K562 (cell line): ENCODE results near the gene RPS27. TPM values are rescaled to one million over a fixed set of nuclear protein-coding genes. Genes with fewer than 3 reads are reported as not detected.

Experiments used
- BACH1 ChIP-seq: fragments of 200-800 bp; sonication (Bioruptor generic); IDR thresholded peaks from 2 replicates; pipeline ENCODE4 v1.6.1; 2016; ENCODE audit warnings: missing genetic modification characterization, missing compliant biosample characterization
- BRF1 ChIP-seq: IDR thresholded peaks from 3 replicates; pipeline ENCODE4 v1.6.1; 2011; ENCODE audit warnings: borderline replicate concordance, mild to moderate bottlenecking; ENCODE audit not compliant: insufficient read length; ENCODE audit errors: extremely low read depth
- C11orf30 ChIP-seq: fragments of 450-650 bp; IDR thresholded peaks from 2 replicates; pipeline ENCODE4 v1.6.1; 2016; ENCODE audit warnings: low read depth, mild to moderate bottlenecking
- CBX2 ChIP-seq: fragments of 200-600 bp; sonication (generic); IDR thresholded peaks from one replicate; pipeline ENCODE4 v1.6.1; 2012; ENCODE audit warnings: mild to moderate bottlenecking, low read length, inconsistent platforms; ENCODE audit not compliant: insufficient read depth, poor library complexity, severe bottlenecking
- CHD1 ChIP-seq: fragments of 200-600 bp; sonication (generic); IDR thresholded peaks from one replicate; pipeline ENCODE4 v1.6.1; 2012; ENCODE audit warnings: mild to moderate bottlenecking, moderate library complexity, low read length, inconsistent platforms
- DDX20 ChIP-seq: fragments of 450-650 bp; IDR thresholded peaks from 2 replicates; pipeline ENCODE4 v1.6.1; 2016; ENCODE audit warnings: missing genetic modification characterization, low read depth, mild to moderate bottlenecking, missing compliant biosample characterization, moderate library complexity
- ESRRB ChIP-seq: fragments of 250-450 bp; sonication (Bioruptor Pico); IDR thresholded peaks from 2 replicates; pipeline ENCODE4 v1.5.0; 2020; ENCODE audit warnings: mild to moderate bottlenecking, moderate library complexity, borderline replicate concordance
- ETV6 ChIP-seq, 3 experiments: fragments of 150-350 bp in 1 of 3; sonication (generic) in 1 of 3; formaldehyde crosslinking in 1 of 3; IDR thresholded peaks; 2 replicates each; pipeline versions ENCODE4 v1.6.1 to v1.8.0; 2014 to 2022; ENCODE audit warnings: borderline replicate concordance in 2 of 3, low read depth in 2 of 3, antibody characterized with exemption in 1 of 3, low read length in 1 of 3, mild to moderate bottlenecking in 1 of 3, missing genetic modification reagents in 1 of 3
- EWSR1 ChIP-seq: fragments of 450-650 bp; IDR thresholded peaks from 2 replicates; pipeline ENCODE4 v1.6.1; 2018; ENCODE audit warnings: borderline replicate concordance, mild to moderate bottlenecking, low read depth, moderate library complexity; ENCODE audit not compliant: partially characterized antibody
- FIP1L1 ChIP-seq: fragments of 200-400 bp; formaldehyde crosslinking; IDR thresholded peaks from 2 replicates; pipeline ENCODE4 v1.6.1; 2018; ENCODE audit warnings: mild to moderate bottlenecking, low read depth, low read length; ENCODE audit not compliant: poor library complexity, severe bottlenecking
- GTF2E2 ChIP-seq: fragments of 200-800 bp; sonication (Bioruptor generic); IDR thresholded peaks from 2 replicates; pipeline ENCODE4 v1.6.1; 2016; ENCODE audit warnings: missing genetic modification characterization, missing compliant biosample characterization
- HIVEP1 ChIP-seq: fragments of 250-450 bp; sonication (Bioruptor Pico); IDR thresholded peaks from 2 replicates; pipeline ENCODE4 v1.4.0; 2020; ENCODE audit warnings: mild to moderate bottlenecking
- KHSRP ChIP-seq: fragments of 450-650 bp; IDR thresholded peaks from 2 replicates; pipeline ENCODE4 v1.6.1; 2017
- MAFK ChIP-seq: IDR thresholded peaks from 2 replicates; pipeline ENCODE4 v1.6.1; 2011; ENCODE audit warnings: low read length, improper control_type of control experiment
- MTA1 ChIP-seq: fragments of 450-650 bp; IDR thresholded peaks from 2 replicates; pipeline ENCODE4 v1.6.1; 2017; ENCODE audit warnings: borderline replicate concordance
- NCOA6 ChIP-seq: fragments of 450-650 bp; IDR thresholded peaks from 2 replicates; pipeline ENCODE4 v1.6.1; 2017; ENCODE audit warnings: mild to moderate bottlenecking
- PCBP1 ChIP-seq: fragments of 200-400 bp; formaldehyde crosslinking; IDR thresholded peaks from 2 replicates; pipeline ENCODE4 v1.6.1; 2018; ENCODE audit warnings: mild to moderate bottlenecking, low read depth, low read length; ENCODE audit not compliant: poor library complexity, severe bottlenecking
- RBM22 ChIP-seq: fragments of 200-400 bp; formaldehyde crosslinking; IDR thresholded peaks from 2 replicates; pipeline ENCODE4 v1.6.1; 2018; ENCODE audit warnings: low read length, low read depth; ENCODE audit not compliant: poor library complexity, severe bottlenecking
- SIX5 ChIP-seq, 2 experiments: IDR thresholded peaks; 2 replicates each; pipeline ENCODE4 v1.6.1; 2011; ENCODE audit warnings: low read length in 2 of 2, borderline replicate concordance in 1 of 2, low read depth in 1 of 2, mild to moderate bottlenecking in 1 of 2, moderate library complexity in 1 of 2; ENCODE audit not compliant: insufficient read depth in 1 of 2
- SMARCE1 ChIP-seq: fragments of 450-650 bp; IDR thresholded peaks from 2 replicates; pipeline ENCODE4 v1.7.1; 2016; ENCODE audit warnings: mild to moderate bottlenecking
- SRF ChIP-seq, 2 experiments: fragments of 250-450, 450-650 bp in 1 of 2; sonication (Bioruptor Pico) in 1 of 2; sonication (generic) in 1 of 2; formaldehyde crosslinking; IDR thresholded peaks; 2 replicates each; pipeline versions ENCODE4 v1.5.0 to v1.5.1; 2020 to 2022; ENCODE audit warnings: mild to moderate bottlenecking in 1 of 2, missing genetic modification reagents in 1 of 2
- TBL1XR1 ChIP-seq, 2 experiments: IDR thresholded peaks; 2 replicates each; pipeline ENCODE4 v1.6.1; 2012; ENCODE audit warnings: improper control_type of control experiment in 2 of 2, low read length in 2 of 2, mild to moderate bottlenecking in 1 of 2
- ZBTB8A ChIP-seq: fragments of 450-650 bp; IDR thresholded peaks from 2 replicates; pipeline ENCODE4 v1.6.1; 2018; ENCODE audit warnings: mild to moderate bottlenecking, moderate library complexity; ENCODE audit not compliant: partially characterized antibody
- ZNF165 ChIP-seq: fragments of 250-450 bp; sonication (Bioruptor Pico); IDR thresholded peaks from 2 replicates; pipeline ENCODE4 v1.4.0; 2020; ENCODE audit warnings: borderline replicate concordance
- ZNF766 ChIP-seq: fragments of 200-800 bp; sonication (Bioruptor generic); conservative IDR thresholded peaks from 2 replicates; pipeline ENCODE4 v1.6.1; 2016; ENCODE audit warnings: missing genetic modification characterization, missing compliant biosample characterization
- polyA plus RNA-seq, 8 experiments: library from polyadenylated mRNA; depleted of rRNA in 4 of 8; stranded (reverse) in 5 of 8; unstranded in 3 of 8; fragments of >200 nt; fragmentation: Nextera tagmentation in 2 of 8; fragmentation: Illumina TruSeq in 1 of 8; extraction: Ambion mirVana in 2 of 8; extraction: Trizol in 1 of 8; gene quantifications; 2 replicates each; pipeline versions ENCODE4 v1.2.1 to v1.2.3, GENCODE V29; 2011 to 2014; ENCODE audit warnings: inconsistent platforms in 1 of 8, missing spikeins in 1 of 8
- total RNA-seq, 7 experiments: library from RNA; depleted of rRNA in 6 of 7; stranded (reverse); fragments of >200 nt in 6 of 7; fragmentation: Illumina TruSeq in 2 of 7; extraction: Trizol in 2 of 7; gene quantifications; 2 replicates each; pipeline versions ENCODE4 v1.2.1 to v1.2.3, GENCODE V29; 2011 to 2021; ENCODE audit warnings: low replicate concordance in 1 of 7
- TF ChIP-seq, protein P1 (sequence below): fragments of 450-650 bp; formaldehyde crosslinking; IDR thresholded peaks from 2 replicates; pipeline ENCODE4 v1.4.0; 2020; ENCODE audit warnings: mild to moderate bottlenecking, moderate library complexity
- TF ChIP-seq, protein P2 (sequence below): fragments of 450-650 bp; IDR thresholded peaks from 2 replicates; pipeline ENCODE4 v1.6.1; 2016; ENCODE audit warnings: borderline replicate concordance

RPS27 gene
- total and polyA plus RNA-seq, 9 of the 15 experiments (the other 6 are each of a cell fraction or from before 2014, with no cell fraction given), result 2,091 to 9,377 (median 6,706) TPM

GRCh38 chr1:153991151-153991630, 629 bp downstream of the RPS27 start (continued):
- no peak for TF ChIP-seq ETV6 (IDR thresholded peaks at IDR 0.05; ENCODE audit: borderline replicate concordance in 1 of 2, low read depth in 2 of 2, low read length in 1 of 2)
- TF ChIP-seq ETV6 (CRISPR knock-in tag; IDR thresholded peaks at IDR 0.05; ENCODE audit: borderline replicate concordance), result no peak
- TF ChIP-seq PCBP1, result no peak
- TF ChIP-seq HIVEP1 (CRISPR knock-in tag), result no peak
- no peak for TF ChIP-seq ZBTB8A
- TF ChIP-seq CBX2, result no peak
- no peak for TF ChIP-seq ZNF165 (CRISPR knock-in tag)
- TF ChIP-seq C11orf30, result no peak
- no peak for TF ChIP-seq GTF2E2 (tag)
- no peak for TF ChIP-seq EWSR1
- TF ChIP-seq TBL1XR1 (IDR thresholded peaks at IDR 0.05; ENCODE audit: low read length in 2 of 2), result no peak
- TF ChIP-seq BACH1 (tag), result no peak
- no peak for TF ChIP-seq DDX20 (tag)
- TF ChIP-seq, protein P1, sequence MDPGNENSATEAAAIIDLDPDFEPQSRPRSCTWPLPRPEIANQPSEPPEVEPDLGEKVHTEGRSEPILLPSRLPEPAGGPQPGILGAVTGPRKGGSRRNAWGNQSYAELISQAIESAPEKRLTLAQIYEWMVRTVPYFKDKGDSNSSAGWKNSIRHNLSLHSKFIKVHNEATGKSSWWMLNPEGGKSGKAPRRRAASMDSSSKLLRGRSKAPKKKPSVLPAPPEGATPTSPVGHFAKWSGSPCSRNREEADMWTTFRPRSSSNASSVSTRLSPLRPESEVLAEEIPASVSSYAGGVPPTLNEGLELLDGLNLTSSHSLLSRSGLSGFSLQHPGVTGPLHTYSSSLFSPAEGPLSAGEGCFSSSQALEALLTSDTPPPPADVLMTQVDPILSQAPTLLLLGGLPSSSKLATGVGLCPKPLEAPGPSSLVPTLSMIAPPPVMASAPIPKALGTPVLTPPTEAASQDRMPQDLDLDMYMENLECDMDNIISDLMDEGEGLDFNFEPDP, result no peak
- TF ChIP-seq FIP1L1, result no peak
- TF ChIP-seq SRF (CRISPR knock-in tag; IDR thresholded peaks at IDR 0.05), result no peak
- TF ChIP-seq ESRRB, result no peak
- TF ChIP-seq KHSRP, result 0 out of 2 replicates have a peak, but pooled peaks have one; percentile 31
- TF ChIP-seq MTA1, result no peak
- TF ChIP-seq SMARCE1, result 0 out of 2 replicates have a peak, but pooled peaks have one; percentile 11
- no peak for TF ChIP-seq NCOA6
- no peak for TF ChIP-seq ZNF766 (CRISPR knock-in tag)
- TF ChIP-seq MAFK, result no peak
- no peak for TF ChIP-seq SIX5 (IDR thresholded peaks at IDR 0.05; ENCODE audit: borderline replicate concordance in 1 of 2, insufficient read depth in 1 of 2, low read depth in 1 of 2, low read length in 2 of 2)
- TF ChIP-seq, protein P2, sequence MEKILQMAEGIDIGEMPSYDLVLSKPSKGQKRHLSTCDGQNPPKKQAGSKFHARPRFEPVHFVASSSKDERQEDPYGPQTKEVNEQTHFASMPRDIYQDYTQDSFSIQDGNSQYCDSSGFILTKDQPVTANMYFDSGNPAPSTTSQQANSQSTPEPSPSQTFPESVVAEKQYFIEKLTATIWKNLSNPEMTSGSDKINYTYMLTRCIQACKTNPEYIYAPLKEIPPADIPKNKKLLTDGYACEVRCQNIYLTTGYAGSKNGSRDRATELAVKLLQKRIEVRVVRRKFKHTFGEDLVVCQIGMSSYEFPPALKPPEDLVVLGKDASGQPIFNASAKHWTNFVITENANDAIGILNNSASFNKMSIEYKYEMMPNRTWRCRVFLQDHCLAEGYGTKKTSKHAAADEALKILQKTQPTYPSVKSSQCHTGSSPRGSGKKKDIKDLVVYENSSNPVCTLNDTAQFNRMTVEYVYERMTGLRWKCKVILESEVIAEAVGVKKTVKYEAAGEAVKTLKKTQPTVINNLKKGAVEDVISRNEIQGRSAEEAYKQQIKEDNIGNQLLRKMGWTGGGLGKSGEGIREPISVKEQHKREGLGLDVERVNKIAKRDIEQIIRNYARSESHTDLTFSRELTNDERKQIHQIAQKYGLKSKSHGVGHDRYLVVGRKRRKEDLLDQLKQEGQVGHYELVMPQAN, result 0 out of 2 replicates have a peak, but pooled peaks have one; percentile 14
- TF ChIP-seq RBM22, result no peak
- peak; percentile 97 for TF ChIP-seq CHD1
- no peak for TF ChIP-seq BRF1
